Cardiac muscle cell (in vitro differentiated cells and primary cell): Measurements from ENCODE around the gene MAEL. TPM values are rescaled to one million over a fixed set of nuclear protein-coding genes. Genes with fewer than 3 reads are reported as not detected.

Experiments used
- DNase-seq, 2 donors: peaks; one replicate each; pipeline versions ENCODE4 v3.0.0 to v3.0.0-alpha.2; 2010 to 2017; ENCODE audit warnings: low read depth in 1 of 2, low spot score in 1 of 2
- H3K27ac ChIP-seq: fragments of 200-600 bp; sonication (generic); 2 replicates; pipeline ENCODE4 v1.5.1; 2016
- H3K27me3 ChIP-seq: fragments of 200-600 bp; sonication (generic); 2 replicates; pipeline ENCODE4 v1.6.0; 2016; ENCODE audit warnings: control low read depth
- H3K36me3 ChIP-seq: fragments of 200-600 bp; sonication (generic); 2 replicates; pipeline ENCODE4 v1.5.1; 2016; ENCODE audit warnings: control low read depth
- H3K4me1 ChIP-seq: fragments of 200-600 bp; sonication (generic); 2 replicates; pipeline ENCODE4 v1.8.1; 2017; ENCODE audit warnings: low read depth, mild to moderate bottlenecking, mixed run types
- H3K4me3 ChIP-seq: fragments of 200-600 bp; sonication (generic); 2 replicates; pipeline ENCODE4 v1.5.1; 2016; ENCODE audit warnings: mild to moderate bottlenecking
- H3K9me3 ChIP-seq: fragments of 200-600 bp; sonication (generic); 2 replicates; pipeline ENCODE4 v1.5.1; 2017; ENCODE audit warnings: low read depth, mild to moderate bottlenecking, control low read depth
- CTCF ChIP-seq: IDR thresholded peaks from 2 replicates; pipeline ENCODE4 v1.5.1; 2012; ENCODE audit warnings: low read depth, mild to moderate bottlenecking, low read length
- polyA plus RNA-seq: library from polyadenylated mRNA; unstranded; fragments of >200 nt; fragmentation: Nextera tagmentation; extraction: Ambion mirVana; gene quantifications from 2 replicates; pipeline ENCODE4 v1.2.1, GENCODE V29; 2016
- total RNA-seq: library from RNA; depleted of rRNA; stranded (reverse); fragments of >200 nt; gene quantifications from 2 replicates; pipeline ENCODE4 v1.2.3, GENCODE V29; 2016

Gene MAEL
- total and polyA plus RNA-seq, 2 experiments from 2014 or later: 0.63 to 0.79 TPM

- Histone ChIP-seq H3K9me3 (no peaks in the 10 kb centered on the region), H3K4me3 (no peak overlapping the region), H3K27ac (no peak overlapping the region), H3K27me3 (peaks cover under 1% of the 10 kb centered on the region), H3K4me1 (peaks cover 6% of the 10 kb centered on the region), H3K36me3 (no peaks in the 10 kb centered on the region)
- no peak for DNase-seq
- TF ChIP-seq CTCF: no peak
These were observed 32.2 kb upstream of the MAEL start for GRCh38 chr1:166956872-166957271.

- no peaks in the 10 kb centered on the region for H3K36me3 ChIP-seq
- H3K27me3 ChIP-seq: peaks cover 3% of the 10 kb centered on the region
These were observed 28.1 kb upstream of the MAEL start for GRCh38 chr1:166960858-166961474.

GRCh38 chr1:166969074-166969677 is 19.9 kb upstream of the MAEL start:
- Histone ChIP-seq H3K27ac (no peak overlapping the region), H3K27me3 (peaks cover 7% of the 10 kb centered on the region), H3K9me3 (no peaks in the 10 kb centered on the region), H3K4me1 (peaks cover 17% of the 10 kb centered on the region), H3K36me3 (no peaks in the 10 kb centered on the region), H3K4me3 (no peak overlapping the region)
- TF ChIP-seq CTCF: no peak
- no peak for DNase-seq

More at GRCh38 chr1:166960858-166961474, 28.1 kb upstream of the MAEL start:
- Histone ChIP-seq H3K27ac (no peak overlapping the region), H3K9me3 (no peaks in the 10 kb centered on the region), H3K4me1 (peaks cover 6% of the 10 kb centered on the region), H3K4me3 (no peak overlapping the region)
- no peak for TF ChIP-seq CTCF
- DNase-seq: no peak

GRCh38 chr1:166971252-166971651 is 17.8 kb upstream of the MAEL start:
- Histone ChIP-seq H3K4me3 (no peak overlapping the region), H3K9me3 (no peaks in the 10 kb centered on the region), H3K36me3 (no peaks in the 10 kb centered on the region), H3K4me1 (peaks cover 17% of the 10 kb centered on the region), H3K27ac (no peak overlapping the region), H3K27me3 (peaks cover 19% of the 10 kb centered on the region)
- no peak for DNase-seq
- TF ChIP-seq CTCF: no peak

GRCh38 chr1:166972193-166972592 is 16.9 kb upstream of the MAEL start:
- H3K27me3 ChIP-seq: peaks cover 28% of the 10 kb centered on the region
- H3K4me3 ChIP-seq: no peak overlapping the region

More at GRCh38 chr1:166972193-166972592, 16.9 kb upstream of the MAEL start:
- peaks cover 17% of the 10 kb centered on the region for H3K4me1 ChIP-seq
- H3K9me3 ChIP-seq: no peaks in the 10 kb centered on the region
- DNase-seq: no peak
- H3K36me3 ChIP-seq: no peaks in the 10 kb centered on the region
- TF ChIP-seq CTCF: no peak
- H3K27ac ChIP-seq: no peak overlapping the region
